CD4-positive, alpha-beta T cell (primary cell): ENCODE measurements around the gene EPHB4. TPM values are rescaled to one million over a fixed set of nuclear protein-coding genes. Genes with fewer than 3 reads are reported as not detected.
"Not testable (repeated sequence)": the region's sequence is repeated elsewhere in the genome, so short reads cannot be mapped to it uniquely, and the experiment has no call there.

Experiments
- ATAC-seq: fragments of 200-7000 bp; cut with Tn5 transposase; one replicate; pipeline ENCODE4 v1.10.0; 2022; ENCODE audit warnings: mild to moderate bottlenecking; ENCODE audit not compliant: poor library complexity
- CTCF ChIA-PET: fragments of 350-600 bp; sonication (Branson Sonifier 250); formaldehyde crosslinking; loops from one replicate; lab custom pipeline; 2021; ENCODE audit warnings: antibody characterized with exemption, inconsistent platforms; lab: Charles Lee
- POLR2A ChIA-PET: fragments of 350-600 bp; sonication (Branson Sonifier 250); formaldehyde crosslinking; loops from one replicate; lab custom pipeline; 2021; ENCODE audit warnings: antibody characterized with exemption, inconsistent platforms; lab: Charles Lee
- DNase-seq, 14 experiments: peaks; one replicate each; pipeline ENCODE4 v3.0.0-alpha.2; 2013 to 2020; ENCODE audit warnings: mixed read lengths in 2 of 14
- H3K27ac ChIP-seq, 2 donors: one replicate each; pipeline versions ENCODE4 v1.5.1 to v1.7.0; 2013; ENCODE audit warnings: low read length in 2 of 2, low read depth in 1 of 2, mild to moderate bottlenecking in 1 of 2
- H3K27me3 ChIP-seq, 2 experiments: 1 replicate in 1 of 2; 2 replicates in 1 of 2; pipeline versions ENCODE4 v1.6.1 to v1.7.0; 2013; ENCODE audit warnings: low read length in 2 of 2, control low read depth in 1 of 2, mild to moderate bottlenecking in 1 of 2, moderate library complexity in 1 of 2; ENCODE audit not compliant: insufficient read depth in 2 of 2, control insufficient read depth in 1 of 2
- H3K36me3 ChIP-seq: one replicate; pipeline ENCODE4 v1.6.1; 2013; ENCODE audit warnings: low read length, control low read depth; ENCODE audit not compliant: insufficient read depth
- H3K4me1 ChIP-seq: one replicate; pipeline ENCODE4 v1.6.1; 2013; ENCODE audit warnings: low read length, control low read depth; ENCODE audit not compliant: insufficient read depth
- H3K4me3 ChIP-seq: one replicate; pipeline ENCODE4 v1.5.1; 2013; ENCODE audit warnings: mild to moderate bottlenecking, low read length, moderate library complexity
- H3K9me3 ChIP-seq, 2 experiments: 1 replicate in 1 of 2; 2 replicates in 1 of 2; pipeline versions ENCODE4 v1.6.1 to v1.7.0; 2013; ENCODE audit warnings: low read length in 2 of 2, mild to moderate bottlenecking in 2 of 2, control low read depth in 1 of 2, moderate library complexity in 1 of 2; ENCODE audit not compliant: control insufficient read depth in 1 of 2, insufficient read depth in 1 of 2
- H3K27ac Mint-ChIP-seq: one replicate; pipeline ENCODE4 v1.8.0; 2020; ENCODE audit warnings: mixed read lengths
- H3K27me3 Mint-ChIP-seq: one replicate; pipeline ENCODE4 v1.8.0; 2021; ENCODE audit warnings: mixed read lengths
- H3K36me3 Mint-ChIP-seq: one replicate; pipeline ENCODE4 v1.8.0; 2021; ENCODE audit warnings: low read depth, mixed read lengths
- H3K4me1 Mint-ChIP-seq: one replicate; pipeline ENCODE4 v1.8.0; 2021; ENCODE audit warnings: low read depth, mixed read lengths
- H3K4me3 Mint-ChIP-seq: one replicate; pipeline ENCODE4 v1.8.0; 2020; ENCODE audit warnings: mild to moderate bottlenecking, mixed read lengths
- H3K9me3 Mint-ChIP-seq: one replicate; pipeline ENCODE4 v1.8.0; 2020; ENCODE audit warnings: mixed read lengths
- CTCF ChIP-seq: fragments of 200-600 bp; IDR thresholded peaks from one replicate; pipeline ENCODE4 v1.8.0; 2022; ENCODE audit warnings: antibody characterized with exemption, mild to moderate bottlenecking
- intact Hi-C, 2 experiments: fragments of 100-400 bp; cut with DNase I in 1 of 2; cut with micrococcal nuclease in 1 of 2; formaldehyde crosslinking; loops; one replicate each; pipeline versions ENCODE4 v1.15.1 to v1.9.0; 2023 to 2025; cut with DNase I, micrococcal nuclease
- total RNA-seq, 174 experiments: library from RNA in 2 of 174; stranded (reverse) in 2 of 174; gene quantifications; one replicate each; pipeline ENCODE4 v1.2.3 and lab custom pipeline; 2021 to 2026

The EPHB4 gene
- total RNA-seq, 2 experiments from 2014 or later: 8.4 to 8.9 TPM

GRCh38 chr7:100764841-100765240 lies 62.5 kb downstream of the EPHB4 start:
- Mint-ChIP-seq H3K36me3 (no peaks in the 10 kb centered on the region), H3K4me3 (no peak overlapping the region), H3K27ac (no peak overlapping the region), H3K9me3 (no peaks in the 10 kb centered on the region), H3K27me3 (no peaks in the 10 kb centered on the region), H3K4me1 (no peaks in the 10 kb centered on the region)
- TF ChIP-seq CTCF: no peak
- intact Hi-C loops: no loop called here
- Histone ChIP-seq H3K4me1 (no peaks in the 10 kb centered on the region), H3K9me3 (no peaks in the 10 kb centered on the region), H3K36me3 (no peaks in the 10 kb centered on the region), H3K27ac (no peak overlapping the region), H3K27me3 (no peaks in the 10 kb centered on the region), H3K4me3 (no peak overlapping the region)
- CTCF ChIA-PET: interaction anchor here (0.6 to 0.9 kb wide), 2 partner anchors 48 to 107 kb away, joined by 3 read pairs; no protein-coding TSS in a partner anchor
- DNase-seq (no peak), ATAC-seq (no peak)
- POLR2A ChIA-PET: no interaction called here

GRCh38 chr7:100763556-100764140 lies 63.7 kb downstream of the EPHB4 start:
- no peak for TF ChIP-seq CTCF
- POLR2A ChIA-PET: no interaction called here
- no peaks in the 10 kb centered on the region for H3K4me1 Mint-ChIP-seq
- CTCF ChIA-PET: no interaction called here
- no peak for DNase-seq
- no peak overlapping the region for H3K4me3 Mint-ChIP-seq
- Histone ChIP-seq H3K27me3 (no peaks in the 10 kb centered on the region), H3K4me1 (no peaks in the 10 kb centered on the region), H3K9me3 (no peaks in the 10 kb centered on the region), H3K4me3 (no peak overlapping the region), H3K27ac (no peak overlapping the region), H3K36me3 (no peaks in the 10 kb centered on the region)
- H3K9me3 Mint-ChIP-seq: no peaks in the 10 kb centered on the region
- H3K36me3 Mint-ChIP-seq: no peaks in the 10 kb centered on the region
- no peak for ATAC-seq
- intact Hi-C loops: no loop called here
- no peak overlapping the region for H3K27ac Mint-ChIP-seq
- H3K27me3 Mint-ChIP-seq: no peaks in the 10 kb centered on the region

- H3K36me3 Mint-ChIP-seq, H3K4me3 Mint-ChIP-seq, H3K27me3 Mint-ChIP-seq, ATAC-seq, POLR2A ChIA-PET, H3K27me3 ChIP-seq, H3K4me1 Mint-ChIP-seq, H3K4me3 ChIP-seq, H3K4me1 ChIP-seq, H3K27ac ChIP-seq, CTCF ChIA-PET, DNase-seq, H3K27ac Mint-ChIP-seq, intact Hi-C loops, H3K9me3 Mint-ChIP-seq, H3K36me3 ChIP-seq, H3K9me3 ChIP-seq: not testable (repeated sequence)
These were observed 64.5 kb downstream of the EPHB4 start for GRCh38 chr7:100762841-100763240.
